HFF-Myc (cell line): ENCODE data around the gene COX7A2.

Experiments
- DNase-seq: peaks from one replicate; pipeline ENCODE4 v3.0.0-alpha.2; 2011; ENCODE audit warnings: low read depth; ENCODE audit errors: extremely low read depth
- H3K4me3 ChIP-seq: replicated peaks from 2 replicates; pipeline ENCODE4 v1.5.1; 2011; ENCODE audit warnings: low read depth, mild to moderate bottlenecking, control low read depth, low read length
- CTCF ChIP-seq: IDR thresholded peaks from 2 replicates; pipeline ENCODE4 v1.5.1; 2012; ENCODE audit warnings: mild to moderate bottlenecking, low read depth, low read length, control low read depth; ENCODE audit errors: missing control alignments

The COX7A2 gene

DNA sequence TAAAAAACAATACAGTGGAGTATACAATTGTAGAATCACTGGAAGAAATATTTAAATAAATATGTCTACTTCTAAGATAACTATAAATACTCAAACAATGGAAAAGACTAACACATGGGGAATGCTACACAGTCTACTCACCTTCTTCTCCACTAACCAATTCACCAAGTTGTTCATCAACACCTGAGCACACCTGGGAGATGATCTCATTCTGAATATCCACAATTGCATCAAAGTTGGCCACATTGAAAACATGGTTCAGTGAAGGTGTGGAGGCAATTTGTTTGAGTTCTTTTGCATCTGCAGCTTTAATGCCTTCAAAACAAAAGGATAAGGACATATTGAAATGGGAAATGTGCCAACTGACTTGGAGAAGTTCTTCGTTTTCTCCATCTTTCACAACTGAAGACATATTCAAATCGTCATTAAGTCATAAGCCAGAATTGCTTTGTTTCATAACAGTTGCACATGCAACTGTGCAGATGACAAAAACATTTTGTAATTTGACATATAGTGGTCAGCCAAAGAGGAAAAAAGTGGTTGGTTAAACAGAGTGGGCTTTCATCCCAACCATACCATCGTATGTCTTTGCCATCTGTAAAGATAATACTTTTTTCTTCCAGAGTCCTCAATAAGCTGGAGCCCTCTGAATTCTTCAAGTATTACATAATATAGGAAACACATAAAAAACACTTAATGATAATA is 55.2 kb downstream of the COX7A2 start:
- no peak for TF ChIP-seq CTCF
- no peak overlapping the region for H3K4me3 ChIP-seq
- no peak for DNase-seq
